Measurements from ENCODE around the gene IPO13.

DNA sequence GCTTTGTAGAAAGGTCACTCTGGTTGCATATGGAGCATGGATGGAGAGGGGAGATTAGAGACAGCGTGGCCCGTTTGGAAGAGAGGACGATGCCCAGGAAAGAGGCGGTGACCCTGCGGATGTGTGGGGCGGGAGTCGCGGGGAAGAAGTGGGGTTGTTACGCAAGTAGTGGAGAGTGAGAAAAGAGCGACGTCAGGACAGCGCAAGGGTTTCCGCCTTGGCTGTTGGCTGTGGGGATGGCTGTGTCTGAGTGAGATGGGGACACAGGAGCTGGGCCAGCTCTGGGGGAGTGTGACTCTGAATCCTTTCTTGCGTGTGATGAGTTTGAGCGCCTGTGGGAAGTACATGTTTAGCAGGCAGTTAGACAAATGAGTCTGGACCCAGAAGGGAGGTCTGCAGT, 36.1 kb downstream of the IPO13 start:
- TF ChIP-seq, protein P1, sequence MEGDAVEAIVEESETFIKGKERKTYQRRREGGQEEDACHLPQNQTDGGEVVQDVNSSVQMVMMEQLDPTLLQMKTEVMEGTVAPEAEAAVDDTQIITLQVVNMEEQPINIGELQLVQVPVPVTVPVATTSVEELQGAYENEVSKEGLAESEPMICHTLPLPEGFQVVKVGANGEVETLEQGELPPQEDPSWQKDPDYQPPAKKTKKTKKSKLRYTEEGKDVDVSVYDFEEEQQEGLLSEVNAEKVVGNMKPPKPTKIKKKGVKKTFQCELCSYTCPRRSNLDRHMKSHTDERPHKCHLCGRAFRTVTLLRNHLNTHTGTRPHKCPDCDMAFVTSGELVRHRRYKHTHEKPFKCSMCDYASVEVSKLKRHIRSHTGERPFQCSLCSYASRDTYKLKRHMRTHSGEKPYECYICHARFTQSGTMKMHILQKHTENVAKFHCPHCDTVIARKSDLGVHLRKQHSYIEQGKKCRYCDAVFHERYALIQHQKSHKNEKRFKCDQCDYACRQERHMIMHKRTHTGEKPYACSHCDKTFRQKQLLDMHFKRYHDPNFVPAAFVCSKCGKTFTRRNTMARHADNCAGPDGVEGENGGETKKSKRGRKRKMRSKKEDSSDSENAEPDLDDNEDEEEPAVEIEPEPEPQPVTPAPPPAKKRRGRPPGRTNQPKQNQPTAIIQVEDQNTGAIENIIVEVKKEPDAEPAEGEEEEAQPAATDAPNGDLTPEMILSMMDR (IDR thresholded peaks at IDR 0.05): no peak
- TF ChIP-seq POLR2A (IDR thresholded peaks at IDR 0.05): no peak

Measured in esophagus squamous epithelium (tissue), 4 donors.